Measurements from ENCODE around the gene SLC66A1.

SLC66A1 gene

GRCh38 chr1:19363536-19364152, 51.5 kb downstream of the SLC66A1 start:
- DNase-seq (ENCODE audit: low spot score), result no peak

- no peak for DNase-seq (ENCODE audit: low spot score)
Measured at GRCh38 chr1:19365721-19366120, 53.6 kb downstream of the SLC66A1 start.

- no peak for DNase-seq (ENCODE audit: low spot score)
Measured at GRCh38 chr1:19366599-19367536, 54.7 kb downstream of the SLC66A1 start.

- DNase-seq (ENCODE audit: low spot score), result no peak
Measured at GRCh38 chr1:19367584-19368041, 55.5 kb downstream of the SLC66A1 start.

GRCh38 chr1:19368050-19368449, 55.9 kb downstream of the SLC66A1 start:
- no peak for DNase-seq (ENCODE audit: low spot score)

GRCh38 chr1:19368964-19369363, 56.8 kb downstream of the SLC66A1 start:
- DNase-seq (ENCODE audit: low spot score), result no peak

GRCh38 chr1:19369396-19370090, 57.4 kb downstream of the SLC66A1 start:
- no peak for DNase-seq (ENCODE audit: low spot score)

GRCh38 chr1:19370453-19371170, 58.5 kb downstream of the SLC66A1 start:
- no peak for DNase-seq (ENCODE audit: low spot score)

- DNase-seq (ENCODE audit: low spot score), result no peak
Measured at GRCh38 chr1:19371226-19372135, 59.4 kb downstream of the SLC66A1 start.

- DNase-seq (ENCODE audit: low spot score), result no peak
Measured at GRCh38 chr1:19372136-19372514, 60.0 kb downstream of the SLC66A1 start.

- DNase-seq (ENCODE audit: low spot score), result no peak
Measured at GRCh38 chr1:19372602-19373001, 60.5 kb downstream of the SLC66A1 start.

- DNase-seq (ENCODE audit: low spot score), result no peak
Measured at GRCh38 chr1:19373211-19374082, 61.3 kb downstream of the SLC66A1 start.

GRCh38 chr1:19374083-19374801, 62.1 kb downstream of the SLC66A1 start:
- no peak for DNase-seq (ENCODE audit: low spot score)

GRCh38 chr1:19374926-19375325, 62.8 kb downstream of the SLC66A1 start:
- no peak for DNase-seq (ENCODE audit: low spot score)

- no peak for DNase-seq (ENCODE audit: low spot score)
Measured at GRCh38 chr1:19375631-19376400, 63.7 kb downstream of the SLC66A1 start.

- no peak for DNase-seq (ENCODE audit: low spot score)
Measured at GRCh38 chr1:19376428-19377372, 64.6 kb downstream of the SLC66A1 start.

Data from hepatic stellate cell (primary cell).